Occipital lobe (tissue), 2 donors: ENCODE results near the gene MYO1B. TPM values are rescaled to one million over a fixed set of nuclear protein-coding genes. Genes with fewer than 3 reads are reported as not detected.

Experiments used
- DNase-seq: peaks from one replicate; lab custom pipeline; 2025; lab: John Stamatoyannopoulos, UW
- total RNA-seq: library from RNA; depleted of rRNA; stranded (reverse); fragments of >200 nt; gene quantifications from one replicate; pipeline ENCODE4 v1.2.3, GENCODE V29; 2014

MYO1B gene
- total RNA-seq, 1 donor from 2014 or later, result 49.4 TPM

DNA sequence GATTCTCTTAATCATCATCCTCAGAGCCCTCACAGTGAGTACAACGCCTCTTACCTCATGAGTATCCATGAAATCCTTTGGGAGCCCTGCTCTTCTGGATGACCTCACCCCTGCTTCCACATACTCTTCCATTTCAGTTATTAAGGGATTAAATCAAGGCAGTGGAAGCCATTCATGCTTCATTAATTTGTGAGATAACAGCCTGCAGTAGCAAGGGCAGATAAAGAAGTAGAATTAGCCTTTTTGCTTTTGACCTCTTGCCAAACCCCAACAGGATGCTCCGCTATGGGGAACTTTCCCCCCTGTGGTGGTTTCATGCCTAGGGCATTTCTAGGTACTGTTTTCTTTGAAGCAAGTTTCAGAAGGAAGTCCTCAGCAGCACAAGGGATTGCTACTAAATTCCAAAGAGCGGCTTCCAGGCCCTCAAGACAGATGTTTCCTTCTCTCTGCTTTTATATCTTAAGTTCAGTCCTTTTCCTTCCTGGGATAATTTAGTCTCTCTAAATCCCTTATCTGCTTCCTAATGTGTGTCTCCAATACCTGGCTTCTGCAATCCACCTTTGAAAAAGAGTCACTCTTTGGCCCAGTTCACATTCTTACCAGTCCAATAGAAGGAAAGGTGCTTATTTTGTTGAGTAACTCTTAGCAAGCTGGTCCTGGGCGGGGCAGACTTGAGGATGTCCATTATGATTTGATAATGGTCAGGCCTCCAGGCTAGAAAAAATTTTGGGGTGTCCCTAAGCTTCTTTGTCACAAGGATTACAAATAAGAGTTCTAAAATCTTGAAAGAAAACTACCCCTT is 76.9 kb downstream of the MYO1B start:
- no peak for DNase-seq

DNA sequence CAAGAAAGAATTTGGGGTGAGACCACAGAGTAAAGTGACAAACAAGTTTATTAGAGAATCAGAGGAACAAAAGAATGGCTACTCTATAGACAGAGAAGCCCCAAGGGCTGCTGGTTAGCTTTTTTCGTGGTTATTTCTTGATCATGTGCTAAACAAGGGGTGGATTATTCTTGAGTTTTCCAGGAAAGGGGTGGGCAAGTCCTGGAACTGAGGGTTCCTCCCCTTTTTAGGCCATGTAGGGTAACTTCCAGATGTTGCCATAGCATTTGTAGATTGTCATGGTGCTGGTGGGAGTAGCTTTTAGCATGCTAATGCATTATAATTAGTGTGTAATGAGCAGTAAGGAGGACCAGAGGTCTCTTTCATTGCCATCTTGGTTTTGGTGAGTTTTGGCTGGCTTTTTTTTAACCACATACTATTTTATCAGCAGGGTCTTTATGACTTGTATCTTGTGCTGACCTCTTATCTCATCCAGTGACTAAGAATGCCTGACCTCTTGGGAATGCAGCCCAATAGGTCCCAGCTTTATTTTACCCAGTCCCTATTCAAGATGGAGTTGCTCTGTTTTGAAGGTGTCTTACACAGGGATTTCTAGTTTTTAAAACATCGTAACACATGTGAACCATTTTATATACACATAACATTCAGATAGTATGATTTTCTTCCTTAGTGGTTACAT is 77.8 kb downstream of the MYO1B start:
- DNase-seq, result no peak

DNA sequence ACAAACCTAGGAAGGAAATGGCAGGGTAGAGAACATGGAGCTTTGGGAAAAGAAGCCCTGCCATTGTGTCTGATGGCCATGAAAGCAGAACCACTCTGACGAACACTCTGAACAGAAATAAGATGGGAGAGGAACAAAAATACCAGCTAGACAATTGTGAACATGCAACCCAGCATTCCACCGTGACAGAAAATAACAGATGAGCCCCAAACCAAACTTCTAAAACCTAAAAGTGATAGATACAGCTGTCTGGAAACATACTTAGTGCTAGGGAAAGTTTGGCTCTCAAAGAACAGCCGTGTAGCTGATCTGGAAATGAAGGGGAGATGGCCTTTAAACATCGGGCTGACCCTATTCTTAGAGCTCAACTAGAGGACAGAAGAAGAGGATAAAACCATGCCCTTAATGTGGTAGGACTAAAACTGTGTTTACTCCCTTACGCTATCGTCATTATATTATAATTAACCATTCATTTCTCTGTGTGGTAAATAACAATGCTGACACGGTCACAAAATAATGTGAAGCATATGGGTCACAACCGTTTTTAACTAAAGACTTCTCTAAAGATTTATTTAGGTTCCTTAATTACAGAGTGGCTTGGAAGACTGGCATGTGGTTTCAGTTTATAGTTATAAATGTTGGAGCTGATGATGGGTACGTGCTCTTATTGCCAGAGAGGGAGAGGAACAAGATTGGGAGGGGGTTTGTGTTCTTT is 80.6 kb downstream of the MYO1B start:
- no peak for DNase-seq

DNA sequence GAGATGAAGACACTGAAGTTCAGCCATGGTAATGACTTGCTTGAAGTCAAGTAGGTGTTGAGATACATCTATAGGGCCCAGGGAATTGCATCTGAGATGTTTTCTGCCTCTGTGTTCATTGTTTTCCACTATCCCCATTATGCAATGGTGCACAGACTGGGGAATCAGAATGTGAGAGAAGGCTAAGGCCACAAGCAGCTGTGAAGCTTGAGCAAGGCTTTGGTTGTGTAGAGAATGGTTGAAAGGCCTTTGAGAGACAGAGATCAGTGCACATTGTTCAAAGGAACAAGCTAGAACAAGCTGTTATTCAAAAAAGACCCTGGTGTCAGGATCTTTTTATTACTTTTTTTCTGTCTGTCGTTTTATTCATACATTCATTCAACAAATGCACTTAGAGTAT is 82.3 kb downstream of the MYO1B start:
- no peak for DNase-seq

DNA sequence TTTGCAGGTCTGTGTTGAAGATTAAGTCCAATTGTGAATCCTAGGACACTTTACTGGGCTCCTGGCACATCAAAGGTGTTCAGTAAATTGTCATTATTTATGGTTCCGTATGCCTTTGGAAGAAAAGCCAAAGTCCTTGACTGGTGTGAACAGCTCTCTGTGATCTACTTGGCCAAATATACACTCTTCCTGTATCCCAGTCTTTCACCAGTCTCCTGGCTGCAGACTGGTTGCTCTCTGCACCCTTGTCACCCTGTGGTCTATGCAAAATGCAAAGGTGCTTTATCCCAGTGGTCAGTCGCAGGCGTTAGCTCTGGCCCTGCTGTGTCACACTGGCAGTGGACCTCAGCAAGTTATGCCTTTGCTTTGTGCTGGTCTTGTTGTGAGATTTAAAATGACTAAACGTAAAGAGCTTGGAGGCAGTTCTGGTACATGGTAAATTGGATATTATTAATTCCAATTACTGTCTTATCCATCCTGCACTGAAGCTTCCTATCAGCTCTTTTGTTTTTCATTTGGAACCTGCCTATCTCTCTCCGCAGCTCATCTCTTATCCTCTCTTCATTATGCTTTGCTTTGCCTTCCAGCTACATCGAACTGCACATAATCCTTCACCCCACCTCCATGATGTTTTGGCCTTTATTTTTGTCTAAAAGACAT is 83.1 kb downstream of the MYO1B start:
- DNase-seq, result no peak

DNA sequence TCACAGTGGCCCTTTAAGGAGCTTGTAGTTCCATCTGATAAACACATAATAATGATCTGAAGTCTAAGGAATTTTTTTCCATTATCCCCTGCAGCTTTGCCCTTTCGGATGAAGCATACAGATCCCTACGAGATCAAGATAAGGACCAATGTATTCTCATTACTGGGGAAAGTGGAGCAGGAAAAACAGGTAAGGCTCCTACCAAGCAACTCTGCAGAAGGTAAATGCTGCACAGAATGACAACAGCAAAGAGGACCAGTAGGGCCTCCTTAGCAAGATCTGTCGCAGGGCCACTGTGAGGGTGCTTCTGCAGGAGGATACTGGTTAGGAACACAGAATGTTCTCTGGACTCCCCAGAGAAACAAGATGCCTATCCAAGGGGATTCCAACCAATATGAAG is 84.6 kb downstream of the MYO1B start:
- DNase-seq, result no peak

DNA sequence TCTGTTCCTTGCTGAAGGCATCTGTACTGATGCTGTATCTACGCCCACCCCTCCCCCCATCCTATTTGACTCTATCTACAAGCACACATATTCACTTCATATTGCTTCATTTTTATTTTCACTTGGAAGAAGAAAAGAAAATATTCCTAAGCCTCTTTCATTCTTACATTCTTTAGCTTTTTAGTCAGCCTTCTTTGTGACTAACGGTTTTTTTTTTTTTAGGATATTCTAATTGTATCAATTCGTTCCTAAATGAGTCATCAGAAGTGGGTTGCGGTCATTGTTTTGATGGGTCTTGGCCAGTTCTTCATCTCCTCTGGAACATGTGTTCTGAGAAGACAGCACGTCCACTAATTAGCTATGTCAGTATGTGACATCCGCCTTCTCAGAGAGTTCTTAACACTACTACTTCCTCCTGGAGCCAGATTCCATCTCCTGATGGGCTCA is 88.7 kb downstream of the MYO1B start:
- DNase-seq, result no peak

DNA sequence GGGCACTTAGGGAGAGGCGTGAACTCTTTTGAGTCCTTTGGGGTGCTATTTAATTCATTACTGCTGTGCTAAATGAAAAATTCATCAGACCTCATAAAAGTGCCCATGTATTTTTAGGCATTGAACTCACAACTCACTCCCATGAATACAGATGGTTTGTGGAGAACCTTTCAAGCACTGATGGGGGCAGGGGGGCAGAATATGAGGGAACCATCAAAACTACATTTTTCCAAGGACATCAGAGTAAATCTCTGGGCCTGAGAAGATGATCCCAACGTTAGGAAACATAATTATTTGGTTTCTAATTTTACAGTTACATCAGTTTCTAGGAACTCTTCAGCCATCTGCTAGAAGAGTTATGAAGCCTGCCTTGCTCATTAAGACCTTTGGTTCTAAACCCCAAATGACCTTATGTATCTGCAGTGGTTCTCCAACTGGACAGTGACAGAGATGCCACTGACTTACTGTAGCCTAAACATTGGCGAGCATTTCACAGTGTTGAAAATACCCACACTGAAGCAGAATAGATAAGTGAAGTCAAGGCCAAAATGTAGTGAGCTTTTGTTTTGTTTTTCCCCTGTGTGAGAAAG is 90.8 kb downstream of the MYO1B start:
- DNase-seq, result no peak

DNA sequence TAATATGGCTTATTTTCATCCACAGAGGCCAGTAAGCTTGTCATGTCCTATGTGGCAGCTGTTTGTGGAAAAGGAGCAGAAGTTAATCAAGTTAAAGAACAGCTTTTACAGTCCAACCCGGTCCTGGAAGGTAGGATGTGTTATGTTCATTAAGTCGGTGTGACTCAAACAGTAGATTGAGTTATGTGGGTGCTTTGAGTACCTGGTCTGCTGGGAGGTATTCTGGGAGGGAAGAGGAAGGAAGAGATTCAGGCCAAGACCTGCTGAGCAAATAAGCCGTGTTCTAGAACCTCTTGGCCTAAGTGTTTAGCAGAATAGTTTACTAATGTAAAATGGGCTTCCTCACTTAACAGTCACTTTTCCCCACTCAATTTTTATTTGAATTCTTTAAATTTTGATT is 96.2 kb downstream of the MYO1B start:
- no peak for DNase-seq

DNA sequence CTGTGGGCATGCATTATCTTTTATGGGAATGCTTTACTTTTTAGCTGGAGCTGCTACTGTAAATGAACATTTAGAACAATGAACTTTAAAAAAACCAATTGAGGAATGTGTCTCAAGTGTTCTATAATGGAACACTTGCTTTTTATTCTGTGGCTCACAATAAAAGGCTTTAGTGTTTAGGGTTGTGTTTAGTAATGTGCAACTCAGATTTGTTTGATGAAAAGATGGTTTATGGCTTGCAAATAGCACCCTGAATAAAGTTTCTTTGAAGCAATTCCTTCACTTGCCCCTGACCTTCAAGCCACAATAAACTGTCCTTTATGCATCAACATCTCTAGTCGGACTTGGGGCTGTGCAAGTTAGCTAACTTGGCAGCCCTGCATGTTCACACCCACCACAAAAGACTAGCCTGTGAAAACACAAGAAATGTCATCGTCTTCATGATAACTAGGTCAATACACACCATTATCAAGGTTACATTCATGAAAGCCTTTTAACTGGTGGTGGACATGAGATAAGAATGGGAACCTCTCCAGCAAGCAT is 98.7 kb downstream of the MYO1B start:
- DNase-seq, result no peak

DNA sequence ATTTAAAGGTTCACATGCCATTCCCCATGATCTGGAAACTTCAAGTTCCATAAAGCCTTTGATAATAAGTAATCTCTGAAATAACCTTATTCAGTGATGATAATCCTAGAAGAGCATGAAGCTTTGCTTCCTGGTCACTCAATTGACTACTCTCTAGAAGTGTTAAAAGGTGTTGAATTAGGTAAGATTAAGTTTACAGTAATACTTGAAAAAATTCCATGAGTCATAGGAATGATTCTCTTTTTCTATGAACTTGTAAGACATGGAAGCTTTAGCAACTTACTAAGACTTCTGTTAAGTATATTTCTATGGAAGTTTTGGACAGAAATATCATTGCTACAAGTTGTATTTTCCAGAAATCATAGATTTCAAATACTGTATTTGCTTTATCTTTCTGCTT is 100.6 kb downstream of the MYO1B start:
- DNase-seq, result no peak

DNA sequence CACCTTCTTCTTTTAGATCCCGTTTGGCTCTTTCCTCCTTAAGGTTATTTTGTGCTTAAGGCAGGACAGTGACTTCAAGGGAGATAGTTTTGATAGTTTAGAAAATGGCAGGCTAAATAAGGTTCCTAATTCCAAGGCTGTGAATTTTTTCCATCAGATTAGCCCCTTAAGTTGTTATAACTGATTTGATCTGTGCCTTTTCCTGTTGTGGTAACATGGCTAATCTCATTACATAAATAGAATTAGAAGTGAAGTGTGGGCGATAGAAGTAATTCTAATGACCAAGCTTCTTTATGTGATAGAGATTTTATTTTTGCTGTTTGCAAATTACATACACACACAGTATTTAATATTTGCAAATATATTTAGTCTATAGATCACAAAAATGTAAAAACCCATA is 102.0 kb downstream of the MYO1B start:
- DNase-seq, result no peak

DNA sequence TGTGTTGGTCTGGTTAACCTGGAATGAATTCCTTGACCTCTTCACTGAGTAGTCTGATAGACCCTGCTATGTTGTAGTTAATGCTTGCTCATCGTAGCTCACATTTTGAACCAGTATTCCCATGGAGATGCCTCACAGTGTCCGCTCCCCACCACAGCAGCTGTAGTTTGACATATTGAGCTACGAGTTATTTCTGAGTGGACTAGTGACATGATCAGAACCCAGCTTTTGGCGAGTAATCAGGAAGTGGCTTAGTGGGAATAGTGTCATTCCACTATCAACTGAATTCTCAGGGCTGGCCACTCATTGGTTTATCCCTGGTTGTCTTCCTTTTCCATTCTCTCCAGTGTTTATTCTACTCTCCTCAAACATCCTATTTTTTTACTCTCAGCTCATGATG is 102.7 kb downstream of the MYO1B start:
- DNase-seq, result no peak

DNA sequence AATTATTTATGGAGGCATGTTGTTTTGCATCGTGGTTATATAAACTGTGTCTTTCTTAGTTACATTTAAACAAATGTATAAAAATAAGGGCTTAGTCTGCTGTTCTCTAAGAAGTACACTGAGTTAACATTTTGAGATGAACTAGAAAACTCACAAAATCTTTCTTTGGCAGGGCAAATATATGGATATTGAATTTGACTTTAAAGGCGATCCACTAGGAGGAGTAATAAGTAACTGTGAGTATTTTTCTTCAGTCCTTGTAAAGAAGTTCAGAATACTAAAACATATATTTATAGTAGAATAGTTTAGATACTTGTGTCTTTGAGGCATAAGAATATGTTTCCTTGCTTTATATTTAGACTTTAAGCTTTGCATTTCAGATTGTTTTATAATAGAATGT is 104.8 kb downstream of the MYO1B start:
- no peak for DNase-seq

DNA sequence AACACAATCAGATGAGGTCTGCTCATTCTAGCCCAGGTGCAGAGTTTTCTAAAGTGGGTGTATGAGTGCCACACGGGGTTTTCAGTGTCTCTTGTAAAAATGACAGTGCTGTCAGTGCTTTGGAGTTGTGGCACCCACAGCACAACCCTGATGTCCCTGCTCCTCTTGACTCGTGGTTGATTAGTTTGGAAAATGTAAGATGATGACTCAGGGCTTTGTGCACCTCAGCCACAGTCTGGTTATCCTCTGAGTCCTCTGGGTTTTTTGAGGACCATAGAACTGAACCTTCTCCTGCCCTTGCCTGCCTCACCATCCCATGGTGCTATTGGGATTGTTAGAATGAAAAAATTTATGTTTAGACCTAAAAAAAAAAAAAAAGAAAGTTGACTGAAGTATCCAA is 105.6 kb downstream of the MYO1B start:
- DNase-seq, result no peak

DNA sequence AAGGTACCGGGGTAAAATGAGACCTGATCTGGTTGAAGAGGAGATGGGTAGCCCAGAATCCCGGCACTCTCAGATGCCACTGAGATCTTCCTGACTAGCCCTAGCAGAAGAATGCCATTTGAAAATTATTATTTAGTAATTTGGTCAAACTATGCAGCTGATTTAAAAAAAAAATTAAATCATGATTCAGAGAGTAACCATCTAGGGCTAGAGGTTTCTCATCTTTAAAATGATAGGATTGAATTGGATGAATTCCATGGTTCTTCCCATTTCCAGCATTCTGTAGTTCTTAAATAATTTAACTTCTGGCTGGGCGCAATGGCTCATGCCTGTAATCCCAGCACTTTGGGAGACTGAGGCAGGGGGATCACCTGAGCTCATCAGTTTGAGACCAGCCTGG is 106.1 kb downstream of the MYO1B start:
- DNase-seq, result no peak

DNA sequence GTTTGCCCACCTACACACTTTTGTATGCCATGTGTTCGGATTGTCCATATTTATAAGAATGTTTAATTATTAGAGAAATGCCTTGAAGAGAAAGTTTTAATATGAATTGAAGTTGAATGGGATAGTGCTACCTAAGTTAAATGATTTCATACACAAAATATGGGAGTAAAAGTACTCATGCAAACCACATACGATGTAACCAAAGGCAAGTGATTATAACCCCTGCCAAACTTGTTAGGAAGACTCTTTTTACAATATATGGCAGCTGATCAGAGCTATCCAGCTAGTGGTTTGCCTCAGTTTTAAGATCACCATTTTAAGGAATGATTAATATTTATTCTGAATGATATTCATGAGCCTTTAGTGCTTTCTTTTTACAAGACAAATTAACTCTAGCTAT is 106.7 kb downstream of the MYO1B start:
- DNase-seq, result no peak

DNA sequence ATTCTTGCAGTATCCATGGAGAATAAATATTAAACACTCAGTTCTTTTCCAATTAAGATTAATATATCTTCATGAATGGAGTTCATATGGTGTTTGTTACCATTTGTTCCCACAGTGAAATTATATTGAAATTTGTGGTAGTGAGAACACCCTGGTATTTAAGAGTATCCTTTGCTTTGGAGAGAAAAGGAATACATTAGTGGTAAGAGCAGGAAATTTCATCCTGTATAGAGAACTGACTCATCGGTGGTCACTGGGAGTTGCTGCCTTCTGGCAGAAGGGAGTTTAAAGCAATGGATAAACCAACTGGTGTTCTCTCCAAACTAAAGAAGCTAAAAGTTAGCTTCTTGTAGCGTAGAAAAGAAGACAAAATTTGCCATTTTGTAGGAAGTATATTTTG is 107.3 kb downstream of the MYO1B start:
- no peak for DNase-seq

DNA sequence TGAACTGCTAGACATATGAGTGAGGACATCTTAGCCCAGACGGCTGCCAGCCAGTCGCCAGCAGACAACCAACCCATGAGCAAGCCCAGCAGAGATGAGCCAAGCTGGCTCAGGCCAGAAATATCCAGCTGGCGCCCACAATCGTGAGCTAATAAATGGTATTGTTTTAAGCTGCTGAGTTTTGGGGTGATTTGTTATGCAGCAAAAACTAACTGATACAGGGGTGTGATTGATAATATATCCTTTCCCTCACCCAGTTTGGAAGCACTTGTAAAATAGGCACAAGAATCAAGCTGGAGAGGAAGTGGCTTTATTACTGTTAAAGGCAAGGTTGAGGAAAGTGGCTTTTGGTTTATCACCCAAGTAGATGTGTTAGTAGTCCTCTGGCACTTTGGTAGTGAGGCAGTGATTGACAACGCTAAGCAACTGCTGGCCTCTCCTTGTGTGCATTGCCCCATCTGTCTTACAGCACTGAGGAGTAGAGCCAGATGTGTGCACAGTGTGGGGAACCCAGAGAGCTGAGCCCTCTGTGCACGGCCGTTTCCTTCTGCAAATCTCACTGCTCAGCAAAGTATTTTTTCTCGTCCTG is 110.1 kb downstream of the MYO1B start:
- no peak for DNase-seq

DNA sequence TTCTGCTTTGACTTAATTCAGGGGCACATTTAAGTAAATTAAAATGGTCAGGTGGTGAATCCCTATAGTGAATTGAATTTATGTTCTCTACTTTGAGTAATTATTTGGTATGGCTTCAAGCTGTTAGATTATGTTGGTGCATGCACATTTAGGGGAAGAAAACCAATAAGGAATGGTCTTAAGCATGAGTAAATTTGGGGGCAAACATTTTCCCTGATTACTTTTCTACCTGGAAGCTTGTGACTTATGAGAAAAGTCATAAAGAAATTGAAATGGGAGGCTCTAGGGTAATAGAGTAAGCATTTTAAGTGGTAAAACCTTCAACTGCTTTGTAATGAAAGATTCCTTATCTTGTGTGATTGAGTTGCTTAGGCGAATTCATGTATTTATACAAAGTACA is 112.5 kb downstream of the MYO1B start:
- DNase-seq, result no peak
